HG02885 (cell line): Measurements from ENCODE around the gene GOLPH3L.
"Not testable (repeated sequence)": the region's sequence is repeated elsewhere in the genome, so short reads cannot be mapped to it uniquely, and the experiment has no call there.

Source experiments
- ATAC-seq: cut with Tn5 transposase; IDR thresholded peaks from one replicate; pipeline ENCODE4 v1.9.1; 2021; ENCODE audit warnings: mild to moderate bottlenecking; ENCODE audit not compliant: unreplicated experiment, poor library complexity

The GOLPH3L gene

DNA sequence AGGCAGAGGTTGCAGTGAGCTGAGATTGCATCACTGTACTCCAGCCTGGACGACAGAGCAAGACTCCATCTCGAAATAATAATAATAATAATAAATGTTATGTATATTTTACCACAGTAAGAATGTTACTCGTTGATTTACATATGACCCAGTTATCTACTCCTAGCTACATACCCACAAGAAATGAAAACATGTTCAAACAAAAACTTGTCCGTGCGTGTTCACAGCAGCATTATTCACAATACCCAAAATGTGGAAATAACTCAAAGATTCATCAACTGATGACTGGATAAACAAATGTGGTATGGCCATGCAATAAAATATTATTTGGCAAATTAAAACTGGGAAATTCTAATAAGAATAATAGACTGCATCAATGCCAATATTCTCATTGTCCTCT, 35.8 kb downstream of the GOLPH3L start:
- no peak for ATAC-seq

DNA sequence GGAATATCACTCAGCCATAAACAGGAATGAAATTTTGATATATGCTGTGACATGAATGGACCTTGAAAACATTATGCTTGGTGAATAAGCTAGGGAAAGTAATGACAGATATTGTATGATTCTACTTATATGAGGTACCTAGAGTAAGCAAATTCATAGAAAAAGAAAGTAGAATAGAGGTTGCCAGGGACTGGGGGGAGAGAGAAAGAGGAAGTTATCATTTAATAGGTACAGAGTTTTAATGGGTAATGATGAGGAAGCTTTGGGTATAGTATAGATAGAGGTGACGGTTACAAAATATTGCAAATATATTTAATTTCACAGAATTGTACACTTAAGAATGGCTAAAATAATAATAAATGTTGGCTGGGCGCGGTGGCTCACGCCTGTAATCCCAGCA, 36.4 kb downstream of the GOLPH3L start:
- ATAC-seq: no peak

DNA sequence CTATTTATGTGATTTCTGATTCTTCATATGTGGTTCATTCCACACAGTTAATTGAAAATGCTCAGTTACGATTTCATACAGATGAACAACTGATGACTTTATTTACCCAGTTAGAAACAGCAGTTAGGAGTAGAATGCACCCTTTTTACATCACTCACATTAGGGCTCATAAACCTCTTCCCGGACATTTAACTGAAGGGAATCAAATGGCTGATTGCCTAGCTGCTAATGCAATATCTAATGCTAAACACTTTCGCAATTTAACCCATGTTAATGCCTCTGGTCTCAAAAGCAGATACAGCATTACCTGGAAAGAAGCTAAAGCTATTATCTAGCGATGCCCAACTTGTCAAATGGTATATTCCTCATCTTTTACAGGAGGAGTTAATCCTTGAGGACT, 39.9 kb downstream of the GOLPH3L start:
- ATAC-seq: not testable (repeated sequence)

DNA sequence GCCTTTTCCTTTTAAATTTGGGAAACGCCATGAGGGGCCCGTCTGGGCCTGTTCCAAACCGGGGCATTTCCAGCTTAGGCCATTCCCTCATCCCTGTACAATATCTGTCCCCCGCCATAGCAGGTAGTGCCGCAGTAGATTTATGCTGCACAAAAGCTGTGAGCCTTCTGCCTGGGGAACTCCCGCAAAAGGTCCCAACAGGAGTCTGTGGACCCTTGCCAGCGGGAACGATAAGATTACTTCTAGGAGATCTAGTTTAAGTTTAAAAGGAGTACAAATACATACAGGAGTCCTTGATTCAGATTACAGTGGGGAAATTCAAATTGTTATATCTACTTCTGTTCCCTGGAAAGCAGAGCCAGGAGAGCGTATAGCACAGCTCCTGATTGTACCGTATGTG, 42.3 kb downstream of the GOLPH3L start:
- ATAC-seq: not testable (repeated sequence)

DNA sequence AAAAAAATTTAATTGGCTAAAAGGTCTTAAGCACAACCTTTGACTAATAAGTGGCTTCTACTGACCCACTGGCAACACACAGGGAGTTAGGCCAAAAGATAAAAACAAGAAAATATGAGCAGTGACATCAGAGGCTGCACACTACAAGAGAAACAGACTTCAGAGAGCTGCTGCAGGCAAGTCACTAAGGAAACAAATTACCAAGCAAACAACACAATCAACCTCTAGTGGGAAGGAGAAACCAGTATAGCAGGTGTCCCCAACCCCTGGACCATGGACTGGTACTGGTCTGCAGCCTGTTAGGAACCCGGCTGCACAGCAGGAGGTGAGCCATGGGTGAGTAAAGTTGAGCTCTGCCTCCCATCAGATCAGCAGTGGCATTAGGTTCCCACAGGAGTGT, 46.8 kb downstream of the GOLPH3L start:
- no peak for ATAC-seq

DNA sequence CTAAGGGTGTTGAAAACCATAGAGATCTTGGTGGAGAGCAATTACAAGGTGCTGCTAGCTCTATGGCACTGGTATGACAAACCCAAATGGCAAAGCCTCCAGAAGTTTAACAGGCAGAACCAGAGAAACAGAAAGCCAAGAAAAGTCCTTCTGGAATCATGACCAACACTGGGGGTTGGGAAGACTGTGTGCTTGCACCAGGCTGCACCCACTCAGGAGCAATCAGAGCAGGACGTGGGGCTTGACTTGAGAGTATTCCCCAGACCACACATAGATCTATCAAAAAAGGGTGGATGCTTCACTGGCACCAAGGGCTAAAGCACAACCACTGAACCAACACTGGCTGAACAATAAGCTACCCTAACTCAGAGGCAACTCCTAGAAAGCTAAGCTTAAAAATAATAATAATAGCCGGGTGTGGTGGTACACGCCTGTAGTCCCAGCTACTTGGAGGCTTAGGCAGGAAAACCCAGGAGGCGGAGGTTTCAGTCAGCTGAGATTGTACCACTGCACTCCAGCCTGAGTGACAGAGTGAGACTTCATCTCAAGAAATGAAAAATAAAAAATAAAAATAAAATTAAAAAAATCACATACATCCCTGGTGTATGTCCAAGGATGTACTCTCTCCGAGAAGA, 47.4 kb downstream of the GOLPH3L start:
- no peak for ATAC-seq

DNA sequence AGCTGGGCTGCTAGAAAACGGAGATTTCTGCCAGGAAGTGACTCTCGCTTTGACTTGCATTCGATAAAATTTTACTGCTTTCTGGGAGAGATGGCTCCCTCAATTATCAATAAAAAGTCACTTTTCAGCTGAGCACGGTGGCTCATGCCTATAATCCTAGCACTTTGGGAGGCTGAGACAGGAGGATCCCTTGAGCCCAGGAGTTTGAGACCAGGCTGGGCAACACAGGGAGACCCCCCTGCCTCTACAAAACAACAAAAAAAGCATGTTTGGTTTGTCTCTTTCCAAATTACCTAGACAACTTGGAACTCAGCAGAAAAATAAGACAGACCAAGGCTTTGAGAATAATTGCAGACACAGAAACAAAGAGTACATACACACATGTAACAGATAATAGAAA, 54.7 kb downstream of the GOLPH3L start:
- no peak for ATAC-seq

DNA sequence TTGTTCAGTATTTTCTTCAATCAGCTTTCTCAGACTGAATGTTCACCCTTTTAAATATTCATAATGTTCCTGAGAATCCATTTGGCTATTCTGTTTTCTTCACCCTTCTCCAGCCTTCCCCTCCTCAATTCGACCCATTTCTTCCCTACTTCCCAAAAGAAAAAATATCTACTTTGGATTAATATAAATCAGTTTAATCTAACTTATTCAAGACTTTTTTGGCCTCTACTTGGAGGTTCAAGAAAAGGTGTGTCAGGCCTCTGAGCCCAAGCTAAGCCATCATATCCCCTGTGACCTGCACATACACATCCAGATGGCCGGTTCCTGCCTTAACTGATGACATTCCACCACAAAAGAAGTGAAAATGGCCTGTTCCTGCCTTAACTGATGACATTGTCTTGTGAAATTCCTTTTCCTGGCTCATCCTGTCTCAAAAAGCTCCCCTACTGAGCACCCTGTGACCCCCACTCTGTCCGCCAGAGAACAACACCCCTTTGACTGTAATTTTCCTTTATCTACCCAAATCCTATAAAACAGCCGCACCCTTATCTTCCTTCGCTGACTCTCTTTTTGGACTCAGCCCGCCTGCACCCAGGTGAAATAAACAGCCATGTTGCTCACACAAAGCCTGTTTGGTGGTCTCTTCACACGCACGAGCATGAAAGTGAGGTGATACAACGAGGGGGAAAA, 55.7 kb downstream of the GOLPH3L start:
- not testable (repeated sequence) for ATAC-seq

DNA sequence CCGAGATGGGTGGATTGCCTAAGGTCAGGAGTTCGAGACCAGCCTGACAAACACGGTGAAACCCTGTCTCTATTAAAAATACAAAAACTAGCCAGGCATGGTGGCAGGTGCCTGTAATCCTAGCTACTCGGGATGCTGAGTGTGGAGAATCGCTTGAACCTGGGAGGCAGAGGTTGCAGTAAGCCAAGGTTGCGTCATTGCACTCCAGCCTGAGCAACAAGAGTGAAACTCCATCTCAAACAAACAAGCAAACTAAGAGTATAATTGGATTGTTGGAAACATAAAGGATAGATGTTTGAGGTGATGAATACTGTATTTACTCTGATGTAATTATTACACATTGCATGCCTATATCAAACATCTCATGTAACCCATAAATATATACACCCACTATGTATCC, 58.5 kb downstream of the GOLPH3L start:
- not testable (repeated sequence) for ATAC-seq

DNA sequence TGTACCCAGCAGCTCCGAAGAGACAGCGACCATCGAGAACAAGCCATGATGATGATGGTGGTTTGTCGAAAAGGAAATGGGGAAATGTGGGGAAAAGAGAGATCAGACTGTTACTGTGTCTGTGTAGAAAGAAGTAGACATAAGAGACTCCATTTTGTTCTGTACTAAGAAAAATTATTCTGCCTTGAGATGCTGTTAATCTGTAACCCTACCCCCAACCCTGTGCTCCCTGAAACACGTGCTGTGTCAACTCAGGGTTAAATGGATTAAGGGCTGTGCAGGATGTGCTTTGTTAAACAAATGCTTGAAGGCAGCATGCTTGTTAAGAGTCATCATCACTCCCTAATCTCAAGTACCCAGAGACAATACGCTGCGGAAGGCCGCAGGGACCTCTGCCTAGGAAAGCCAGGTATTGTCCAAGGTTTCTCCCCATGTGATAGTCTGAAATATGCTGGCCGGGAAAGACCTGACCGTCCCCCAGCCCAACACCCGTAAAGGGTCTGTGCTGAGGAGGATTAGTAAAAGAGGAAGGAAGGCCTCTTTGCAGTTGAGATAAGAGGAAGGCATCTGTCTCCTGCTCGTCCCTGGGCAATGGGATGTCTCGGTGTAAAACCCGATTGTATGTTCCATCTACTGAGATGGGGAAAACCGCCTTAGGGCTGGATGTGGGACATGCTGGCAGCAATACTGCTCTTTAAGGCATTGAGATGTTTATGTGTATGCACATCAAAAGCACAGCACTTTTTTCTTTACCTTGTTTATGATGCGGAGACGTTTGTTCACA, 61.9 kb downstream of the GOLPH3L start:
- not testable (repeated sequence) for ATAC-seq

DNA sequence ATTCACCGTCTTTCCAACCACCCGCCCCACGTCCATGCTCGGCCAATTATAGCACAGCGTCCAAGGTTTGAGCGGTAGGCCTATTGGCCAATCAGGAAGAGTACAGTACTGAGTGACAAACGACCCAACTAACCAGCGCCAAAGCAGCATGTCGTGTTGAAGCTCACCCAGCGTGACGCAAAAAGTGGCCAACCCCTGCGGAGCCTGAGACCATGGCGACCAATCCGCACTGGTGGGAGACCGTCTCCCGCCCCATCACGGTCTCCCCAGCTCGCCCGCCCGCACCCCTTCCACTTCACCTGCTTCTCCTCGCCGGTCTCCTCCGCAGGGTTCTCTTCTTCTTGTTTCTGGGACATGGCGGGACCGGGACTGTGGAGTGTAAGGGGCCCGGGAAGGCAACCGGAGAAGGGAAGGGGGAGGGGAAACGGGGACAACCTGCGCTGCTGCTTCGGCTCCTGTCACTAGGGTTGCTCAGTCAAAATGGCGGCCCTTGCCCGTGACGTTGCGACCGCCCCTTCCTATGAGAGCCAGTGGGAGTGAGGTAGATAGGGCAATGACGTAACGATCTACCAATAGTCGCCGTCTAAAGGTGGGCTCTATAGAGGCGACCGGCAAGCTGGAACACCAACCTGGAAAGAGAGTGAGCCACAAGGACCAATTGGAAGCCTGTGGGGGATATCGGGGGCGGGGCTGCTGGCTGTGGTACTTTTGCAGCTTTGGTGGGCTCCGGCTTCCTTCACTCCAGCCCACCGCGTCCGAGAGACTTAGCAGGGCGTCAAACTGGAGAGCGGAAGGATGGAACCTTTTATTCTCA, 67.6 kb downstream of the GOLPH3L start, which contains the start of gene ENSA:
ENSA (minus strand) TSS at position 498 of the 814 bp plus-strand sequence; CDS start at position 356, 142 bp downstream.
- peak; percentile 92 for ATAC-seq

DNA sequence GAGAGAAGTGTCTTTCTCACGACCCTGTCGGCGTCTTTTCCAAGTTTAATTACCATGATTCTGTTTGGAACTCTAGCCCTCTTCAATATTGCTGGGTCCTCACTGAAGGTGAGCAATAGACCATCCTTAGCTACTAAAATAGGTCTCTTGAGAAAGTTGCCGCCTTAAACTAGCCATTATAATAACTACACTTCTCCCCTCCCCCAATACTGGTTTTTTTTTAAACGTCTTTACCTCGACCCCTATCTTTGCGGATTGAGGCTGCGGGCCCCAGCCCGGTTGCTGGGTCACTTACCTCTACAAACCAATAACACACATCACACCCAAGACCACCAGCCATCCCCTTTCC, 68.2 kb downstream of the GOLPH3L start:
- ATAC-seq: no peak

DNA sequence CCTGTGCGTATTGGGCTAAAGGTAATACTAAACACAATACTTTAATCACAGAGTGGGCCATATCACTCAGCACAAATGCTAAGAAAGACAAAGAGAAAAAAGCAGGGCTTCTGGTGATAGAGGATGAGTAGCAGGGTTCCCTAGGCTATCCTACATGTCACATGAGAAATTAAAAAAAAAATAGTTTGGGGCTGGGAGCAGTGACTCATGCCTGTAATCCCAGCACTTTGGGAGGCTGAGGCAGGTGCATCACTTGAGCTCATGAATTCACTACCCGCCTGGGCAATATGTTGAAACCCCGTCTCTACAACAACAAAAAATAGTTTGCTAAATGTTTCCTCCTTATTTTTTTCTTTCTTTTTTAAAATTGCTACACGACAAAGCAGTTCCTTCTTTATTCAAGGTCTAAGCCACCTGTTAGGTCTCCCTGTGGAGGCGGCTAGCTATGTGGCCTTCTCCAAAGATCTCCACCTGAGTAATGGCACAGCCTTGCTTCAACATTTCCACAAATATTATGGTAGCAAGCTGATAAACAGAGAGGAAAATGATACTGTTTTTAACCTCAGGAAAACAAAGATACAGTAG, 69.0 kb downstream of the GOLPH3L start:
- no peak for ATAC-seq

DNA sequence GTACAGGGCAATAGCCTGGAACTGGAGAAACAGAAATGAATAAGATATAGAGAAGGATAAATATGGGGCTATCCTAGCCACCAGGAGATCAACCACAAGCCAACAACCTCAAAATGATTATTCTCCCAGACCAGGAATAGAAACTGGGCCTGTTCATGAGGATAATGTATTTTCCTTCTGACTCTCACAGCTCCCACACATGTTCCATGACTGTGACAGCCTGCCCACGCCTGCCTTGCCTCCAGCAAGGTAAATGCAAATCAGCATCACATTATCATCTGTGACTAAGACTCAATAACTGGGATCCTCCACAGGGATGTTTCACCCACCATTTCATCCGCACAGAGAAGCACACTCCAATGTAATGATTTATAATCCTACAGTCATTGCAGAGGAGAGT, 70.8 kb downstream of the GOLPH3L start:
- ATAC-seq: no peak

DNA sequence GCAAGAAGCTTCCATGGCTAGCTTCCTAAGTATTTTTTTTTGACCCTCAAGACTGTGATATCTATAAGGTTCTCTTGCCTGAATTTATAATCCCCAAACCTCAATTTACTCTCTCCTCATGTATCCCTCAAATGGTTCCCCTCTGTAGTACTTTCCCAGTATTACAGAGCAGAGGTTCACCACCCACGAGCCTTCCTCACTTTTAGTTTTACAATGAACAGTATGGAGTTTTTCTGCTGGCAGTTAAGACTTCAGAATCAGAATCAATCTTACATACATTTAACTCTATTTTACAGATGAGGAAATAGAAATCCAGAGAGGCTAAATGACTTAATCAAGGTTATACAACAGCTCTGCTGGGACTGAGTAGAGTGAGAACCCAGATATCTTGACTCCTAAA, 72.4 kb downstream of the GOLPH3L start:
- ATAC-seq: not testable (repeated sequence)

DNA sequence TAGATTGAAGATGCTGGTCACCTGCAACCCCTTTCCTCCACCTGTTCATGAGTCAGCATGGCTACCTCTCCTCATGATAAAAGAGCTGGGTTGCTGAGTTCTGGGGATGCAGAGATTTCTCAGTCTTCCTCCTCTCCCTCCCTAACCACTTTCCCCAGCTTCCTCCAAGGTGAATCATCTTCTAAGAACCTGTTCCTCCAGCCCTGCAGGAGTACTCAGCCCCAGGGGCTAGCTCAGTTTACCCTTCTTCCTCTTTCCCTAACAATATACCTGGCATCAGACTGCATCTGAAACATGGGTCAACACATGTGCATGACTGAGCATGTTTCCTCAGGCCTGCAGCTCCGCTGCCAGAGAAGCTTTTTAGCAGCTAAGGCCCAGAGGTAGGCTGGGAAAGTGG, 72.8 kb downstream of the GOLPH3L start:
- not testable (repeated sequence) for ATAC-seq

DNA sequence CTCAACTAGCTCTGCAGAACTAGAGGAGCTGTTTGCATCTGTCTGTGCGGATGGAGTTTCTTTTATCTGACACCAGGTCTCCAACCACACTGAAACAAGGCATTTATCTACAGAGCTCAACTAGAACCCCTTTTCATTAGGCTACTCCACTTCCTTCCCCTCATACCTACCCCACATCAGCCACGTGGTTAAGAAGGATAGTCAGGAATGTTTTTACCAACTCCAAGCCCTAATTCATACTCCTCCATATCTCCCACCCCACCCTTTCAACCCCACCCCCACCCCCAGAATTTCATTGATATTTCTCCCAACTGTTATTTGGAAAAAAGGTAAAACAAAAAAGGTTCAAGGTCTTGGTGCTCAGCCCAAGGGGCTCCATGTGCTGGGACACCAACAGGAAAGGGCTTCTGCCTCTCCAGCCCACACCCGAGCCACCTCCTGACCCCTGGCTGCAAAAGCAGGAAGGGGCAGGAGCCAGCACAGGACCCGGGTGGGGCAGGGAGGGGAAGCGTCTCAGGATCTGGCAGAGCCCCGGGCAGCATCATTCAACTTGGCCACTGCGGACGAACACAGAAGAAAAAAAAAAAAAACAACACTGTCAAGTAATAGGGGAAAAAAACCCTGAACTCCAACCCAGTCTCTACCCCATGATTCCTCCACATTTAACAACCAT, 74.5 kb downstream of the GOLPH3L start:
- no peak for ATAC-seq

DNA sequence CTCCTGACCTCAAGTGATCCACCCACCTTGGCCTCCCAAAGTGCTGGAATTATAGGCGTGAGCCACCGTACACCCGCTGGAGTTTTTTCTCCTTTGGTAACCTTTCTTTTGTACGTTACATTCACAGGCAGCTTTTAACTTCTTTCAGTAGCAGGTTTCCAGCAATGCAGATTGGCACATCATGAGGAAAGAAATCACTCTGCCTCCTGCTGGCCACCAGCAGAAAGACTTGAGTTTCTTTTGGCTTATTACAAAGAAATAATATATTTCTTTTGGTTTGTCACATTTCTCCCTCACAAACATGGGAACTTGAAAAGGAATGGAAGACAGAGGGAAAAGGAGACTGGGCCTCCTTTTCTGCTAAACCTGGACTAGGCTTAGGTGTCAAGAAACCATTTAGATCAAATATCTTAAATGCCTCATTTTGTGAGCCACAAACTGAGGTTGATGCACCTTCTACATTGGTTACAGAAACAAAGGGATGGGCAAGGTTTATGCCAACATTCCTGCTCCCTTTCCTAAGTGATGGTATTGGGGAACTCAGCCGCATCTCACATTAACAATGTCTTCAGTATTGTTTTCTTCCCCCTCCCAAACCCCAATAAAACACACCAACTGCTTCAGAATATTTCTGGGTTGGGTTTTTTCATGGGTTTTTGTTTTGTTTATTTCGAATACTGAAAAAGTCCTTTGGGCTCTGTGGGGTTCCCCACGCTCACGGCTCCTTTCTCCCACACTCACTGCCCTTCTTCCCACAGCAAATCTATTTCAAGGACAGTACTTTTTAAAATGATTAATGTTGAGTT, 75.3 kb downstream of the GOLPH3L start:
- ATAC-seq: no peak

DNA sequence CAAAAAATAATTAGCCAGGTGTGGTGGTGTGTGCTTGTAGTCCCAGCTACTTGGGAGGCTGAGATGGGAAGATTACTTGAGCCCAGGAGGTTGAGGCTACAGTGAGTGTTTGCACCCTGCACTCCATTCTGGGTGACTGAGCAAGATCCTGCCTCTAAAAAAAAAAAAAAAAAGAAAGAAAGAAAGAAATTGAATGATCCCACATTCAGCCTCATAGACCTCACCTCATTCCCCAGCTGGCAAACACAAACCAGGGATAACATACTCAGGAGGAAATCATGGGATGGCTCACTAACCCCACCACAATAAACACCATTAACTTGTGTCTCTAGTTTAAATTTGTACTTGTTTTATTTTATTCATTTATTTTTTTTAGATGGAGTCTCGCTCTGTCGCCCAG, 76.0 kb downstream of the GOLPH3L start:
- ATAC-seq: no peak
